Naive thymus-derived CD4-positive, alpha-beta T cell (primary cell): ENCODE results near the gene FAM241B. TPM values are rescaled to one million over a fixed set of nuclear protein-coding genes. Genes with fewer than 3 reads are reported as not detected.
A peak's percentile ranks its signal among the peaks of the same experiment; 100 is the strongest.

Source experiments
- ATAC-seq: fragments of 150-1000 bp; cut with Tn5 transposase; 2 replicates; pipeline ENCODE4 v1.10.0; 2021; ENCODE audit warnings: mild to moderate bottlenecking, moderate library complexity
- CTCF ChIA-PET: fragments of 350-600 bp; sonication (Branson Sonifier 250); formaldehyde crosslinking; loops from one replicate; lab custom pipeline; 2021; ENCODE audit warnings: antibody characterized with exemption; lab: Charles Lee
- POLR2A ChIA-PET: fragments of 350-600 bp; sonication (Branson Sonifier 250); formaldehyde crosslinking; loops from one replicate; lab custom pipeline; 2021; ENCODE audit warnings: antibody characterized with exemption, inconsistent platforms; lab: Charles Lee
- DNase-seq, 9 donors: peaks; one replicate each; pipeline versions ENCODE4 v3.0.0 to v3.0.0-alpha.2; 2020 to 2022; ENCODE audit warnings: mixed read lengths in 1 of 9
- H3K27ac ChIP-seq: one replicate; pipeline ENCODE4 v1.7.0; 2013; ENCODE audit warnings: mild to moderate bottlenecking, low read depth, low read length, moderate library complexity
- H3K27me3 ChIP-seq, 2 donors: one replicate each; pipeline ENCODE4 v1.7.0; 2013; ENCODE audit warnings: low read length in 2 of 2, mild to moderate bottlenecking in 2 of 2, moderate library complexity in 2 of 2; ENCODE audit not compliant: control insufficient read depth in 2 of 2, insufficient read depth in 2 of 2
- H3K36me3 ChIP-seq, 3 experiments: 1 replicate in 2 of 3; 2 replicates in 1 of 3; pipeline ENCODE4 v1.7.0; 2013; ENCODE audit warnings: low read length in 3 of 3, mild to moderate bottlenecking in 3 of 3, moderate library complexity in 1 of 3; ENCODE audit not compliant: insufficient read depth in 3 of 3, control insufficient read depth in 2 of 3
- H3K4me1 ChIP-seq, 2 donors: one replicate each; pipeline ENCODE4 v1.7.0; 2013; ENCODE audit warnings: low read length in 2 of 2, mild to moderate bottlenecking in 2 of 2, moderate library complexity in 1 of 2; ENCODE audit not compliant: control insufficient read depth in 2 of 2, insufficient read depth in 2 of 2
- H3K4me3 ChIP-seq: 2 replicates; pipeline ENCODE4 v1.7.0; 2013; ENCODE audit warnings: mild to moderate bottlenecking, low read length
- H3K9me3 ChIP-seq, 3 experiments: 1 replicate in 2 of 3; 2 replicates in 1 of 3; pipeline ENCODE4 v1.7.0; 2013; ENCODE audit warnings: low read length in 3 of 3; ENCODE audit not compliant: control insufficient read depth in 2 of 3
- H3K27ac Mint-ChIP-seq, 9 donors: one replicate each; pipeline ENCODE4 v1.8.0; 2020 to 2022; ENCODE audit warnings: mixed read lengths in 9 of 9, mild to moderate bottlenecking in 8 of 9, moderate library complexity in 5 of 9, inconsistent platforms in 2 of 9
- H3K27me3 Mint-ChIP-seq, 5 donors: one replicate each; pipeline ENCODE4 v1.8.0; 2021 to 2022; ENCODE audit warnings: mixed read lengths in 5 of 5, mild to moderate bottlenecking in 1 of 5
- H3K36me3 Mint-ChIP-seq, 5 donors: one replicate each; pipeline ENCODE4 v1.8.0; 2020 to 2022; ENCODE audit warnings: mixed read lengths in 5 of 5, mild to moderate bottlenecking in 3 of 5, inconsistent platforms in 1 of 5
- H3K4me1 Mint-ChIP-seq, 7 donors: one replicate each; pipeline ENCODE4 v1.8.0; 2020 to 2022; ENCODE audit warnings: mixed read lengths in 7 of 7, mild to moderate bottlenecking in 3 of 7, inconsistent platforms in 1 of 7
- H3K4me3 Mint-ChIP-seq, 10 donors: one replicate each; pipeline ENCODE4 v1.8.0; 2020 to 2022; ENCODE audit warnings: mild to moderate bottlenecking in 10 of 10, mixed read lengths in 10 of 10, moderate library complexity in 6 of 10, inconsistent platforms in 2 of 10
- H3K9me3 Mint-ChIP-seq, 11 donors: one replicate each; pipeline ENCODE4 v1.8.0; 2020 to 2022; ENCODE audit warnings: mixed read lengths in 11 of 11, mild to moderate bottlenecking in 4 of 11, inconsistent platforms in 1 of 11, moderate library complexity in 1 of 11
- intact Hi-C, 2 donors: fragments of 100-400 bp; cut with micrococcal nuclease; formaldehyde crosslinking; loops; one replicate each; pipeline ENCODE4 v1.15.1; 2023
- polyA plus RNA-seq, 2 donors: library from polyadenylated mRNA; unstranded; fragments of 300-500 nt; fragmentation: Illumina TruSeq; gene quantifications; one replicate each; pipeline ENCODE4 v1.2.3, GENCODE V29; 2021
- total RNA-seq, 6 experiments: library from RNA in 5 of 6; stranded (reverse) in 5 of 6; gene quantifications; 1 replicate in 5 of 6; 2 replicates in 1 of 6; pipeline ENCODE4 v1.2.3 and lab custom pipeline; 2021 to 2026

Gene FAM241B
- total and polyA plus RNA-seq, 7 experiments from 2014 or later, result 8.6 to 26.3 (median 13.0) TPM

GRCh38 chr10:69631566-69631965 is 1.5 kb downstream of the FAM241B start:
- H3K4me1 Mint-ChIP-seq, result peaks cover 0 to 42% (median 26%) of the 10 kb centered on the region in 7 donors
- peaks cover 0 to 17% (median 6%) of the 10 kb centered on the region in 5 donors for H3K36me3 Mint-ChIP-seq
- Histone ChIP-seq H3K27me3 (no peaks in the 10 kb centered on the region), H3K9me3 (no peaks in the 10 kb centered on the region), H3K27ac (no peak overlapping the region), H3K4me1 (peaks cover 13 to 22% of the 10 kb centered on the region in 2 donors), H3K4me3 (no peak overlapping the region), H3K36me3 (peaks cover 0 to 15% (median 0%) of the 10 kb centered on the region in 3 experiments)
- intact Hi-C loops, result loop anchor here (5.0 to 10.0 kb wide), 2 partner anchors 59 to 397 kb away; partner anchors contain the start of gene NEUROG3 (in 1 of the 2)
- H3K4me3 Mint-ChIP-seq, result peak overlapping the region; percentile 68 to 85 (median 79)
- CTCF ChIA-PET, result interaction anchor here (0.6 to 1.5 kb wide), 3 partner anchors 9 to 339 kb away, joined by 3 to 4 read pairs (median 4); no protein-coding TSS in a partner anchor
- H3K27me3 Mint-ChIP-seq, result no peaks in the 10 kb centered on the region
- no peaks in the 10 kb centered on the region for H3K9me3 Mint-ChIP-seq
- no peak for DNase-seq
- no peak for ATAC-seq
- POLR2A ChIA-PET, result interaction anchor here (0.6 kb wide), 1 partner anchor 507 kb away, joined by 4 read pairs; no protein-coding TSS in a partner anchor
- peak overlapping the region in 7 of 9 donors; percentile 77 to 88 (median 82) for H3K27ac Mint-ChIP-seq

GRCh38 chr10:69632516-69633199 is 2.6 kb downstream of the FAM241B start:
- ATAC-seq (no peak), DNase-seq (no peak)
- H3K36me3 Mint-ChIP-seq, result peaks cover 0 to 17% (median 6%) of the 10 kb centered on the region in 5 donors
- H3K4me3 ChIP-seq, result no peak overlapping the region
- no peaks in the 10 kb centered on the region for H3K27me3 ChIP-seq
- peaks cover 2 to 42% (median 26%) of the 10 kb centered on the region in 7 donors for H3K4me1 Mint-ChIP-seq
- H3K4me1 ChIP-seq, result peaks cover 13 to 22% of the 10 kb centered on the region in 2 donors
- H3K9me3 Mint-ChIP-seq, result no peaks in the 10 kb centered on the region
- H3K4me3 Mint-ChIP-seq, result peak overlapping the region in 9 of 10 donors; percentile 1 to 74 (median 33)
- peaks cover 0 to 15% (median 0%) of the 10 kb centered on the region in 3 experiments for H3K36me3 ChIP-seq
- CTCF ChIA-PET, result interaction anchor here (0.6 to 1.5 kb wide), 4 partner anchors 9 to 338 kb away, joined by 4 read pairs; no protein-coding TSS in a partner anchor
- H3K27me3 Mint-ChIP-seq, result no peaks in the 10 kb centered on the region
- no peak overlapping the region for H3K27ac ChIP-seq
- no peaks in the 10 kb centered on the region for H3K9me3 ChIP-seq
- intact Hi-C loops, result loop anchor here (5.0 to 10.0 kb wide), 2 partner anchors 60 to 398 kb away; partner anchors contain the start of gene NEUROG3 (in 1 of the 2)
- POLR2A ChIA-PET, result interaction anchor here (0.6 kb wide), 1 partner anchor 508 kb away, joined by 4 read pairs; no protein-coding TSS in a partner anchor
- peak overlapping the region in 6 of 9 donors; percentile 17 to 74 (median 62) for H3K27ac Mint-ChIP-seq

- no peaks in the 10 kb centered on the region for H3K9me3 Mint-ChIP-seq
- Histone ChIP-seq H3K27me3 (no peaks in the 10 kb centered on the region), H3K4me3 (no peak overlapping the region), H3K9me3 (no peaks in the 10 kb centered on the region), H3K4me1 (peaks cover 13 to 22% of the 10 kb centered on the region in 2 donors), H3K36me3 (peaks cover 0 to 15% (median 0%) of the 10 kb centered on the region in 3 experiments), H3K27ac (no peak overlapping the region)
- ChIA-PET POLR2A (no interaction called here), CTCF (interaction anchor here (0.7 to 11.2 kb wide), 3 partner anchors 9 to 120 kb away, joined by 3 to 225 read pairs (median 4); no protein-coding TSS in a partner anchor)
- intact Hi-C loops, result loop anchor here (5.0 to 10.0 kb wide), 2 partner anchors 62 to 399 kb away; partner anchors contain the start of gene NEUROG3 (in 1 of the 2)
- ATAC-seq (no peak), DNase-seq (no peak)
- peaks cover 0 to 17% (median 6%) of the 10 kb centered on the region in 5 donors for H3K36me3 Mint-ChIP-seq
- peak overlapping the region in 3 of 9 donors; percentile 35 to 68 (median 41) for H3K27ac Mint-ChIP-seq
- no peaks in the 10 kb centered on the region for H3K27me3 Mint-ChIP-seq
- H3K4me3 Mint-ChIP-seq, result peak overlapping the region in 1 of 10 donors; percentile 16
- peaks cover 2 to 37% (median 21%) of the 10 kb centered on the region in 7 donors for H3K4me1 Mint-ChIP-seq
These were observed 3.9 kb downstream of the FAM241B start for GRCh38 chr10:69633673-69634635.

- peaks cover 0 to 17% (median 6%) of the 10 kb centered on the region in 5 donors for H3K36me3 Mint-ChIP-seq
- peak in 2 of 9 donors; percentile 0 to 19 for DNase-seq
- intact Hi-C loops, result loop anchor here (5.0 to 10.0 kb wide), 4 partner anchors 63 to 400 kb away; partner anchors contain the start of gene NEUROG3 (in 1 of the 2)
These were observed 4.8 kb downstream of the FAM241B start for GRCh38 chr10:69634759-69635425.

GRCh38 chr10:69635428-69636272 is 5.6 kb downstream of the FAM241B start:
- Mint-ChIP-seq H3K27ac (peak overlapping the region in 1 of 9 donors; percentile 41), H3K27me3 (no peaks in the 10 kb centered on the region), H3K9me3 (no peaks in the 10 kb centered on the region), H3K4me3 (no peak overlapping the region), H3K36me3 (peaks cover 0 to 17% (median 6%) of the 10 kb centered on the region in 5 donors), H3K4me1 (peaks cover 2 to 29% (median 15%) of the 10 kb centered on the region in 7 donors)
- Histone ChIP-seq H3K4me3 (no peak overlapping the region), H3K9me3 (no peaks in the 10 kb centered on the region), H3K4me1 (peaks cover 4 to 11% of the 10 kb centered on the region in 2 donors), H3K27ac (no peak overlapping the region), H3K27me3 (no peaks in the 10 kb centered on the region), H3K36me3 (peaks cover 0 to 15% (median 0%) of the 10 kb centered on the region in 3 experiments)
- intact Hi-C loops, result loop anchor here (5.0 to 10.0 kb wide), 3 partner anchors 208 to 401 kb away; no protein-coding TSS in a partner anchor
- DNase-seq, result peak in 1 of 9 donors; percentile 2
- CTCF ChIA-PET, result interaction anchor here (0.6 to 11.2 kb wide), 8 partner anchors 9 to 1738 kb away, joined by 3 to 225 read pairs (median 4); no protein-coding TSS in a partner anchor
- ATAC-seq, result no peak
- POLR2A ChIA-PET, result interaction anchor here (0.9 to 1.4 kb wide), 3 partner anchors 10 to 121 kb away, joined by 3 to 4 read pairs (median 3); no protein-coding TSS in a partner anchor

More at GRCh38 chr10:69634759-69635425, 4.8 kb downstream of the FAM241B start:
- Mint-ChIP-seq H3K27ac (no peak overlapping the region), H3K9me3 (no peaks in the 10 kb centered on the region), H3K27me3 (no peaks in the 10 kb centered on the region), H3K4me3 (no peak overlapping the region), H3K4me1 (peaks cover 2 to 30% (median 15%) of the 10 kb centered on the region in 7 donors)
- H3K4me1 ChIP-seq, result peaks cover 9 to 14% of the 10 kb centered on the region in 2 donors
- no peaks in the 10 kb centered on the region for H3K27me3 ChIP-seq
- peaks cover 0 to 15% (median 0%) of the 10 kb centered on the region in 3 experiments for H3K36me3 ChIP-seq
- no peak overlapping the region for H3K27ac ChIP-seq
- no peak overlapping the region for H3K4me3 ChIP-seq
- ATAC-seq, result no peak
- H3K9me3 ChIP-seq, result no peaks in the 10 kb centered on the region
- POLR2A ChIA-PET, result interaction anchor here (1.3 to 1.4 kb wide), 2 partner anchors 12 to 120 kb away, joined by 3 to 4 read pairs; no protein-coding TSS in a partner anchor
- CTCF ChIA-PET, result interaction anchor here (0.6 to 11.2 kb wide), 6 partner anchors 9 to 1737 kb away, joined by 3 to 225 read pairs (median 4); no protein-coding TSS in a partner anchor
